Stomach (tissue), 4 donors: ENCODE data around the gene GPR158.

Source experiments
- CTCF ChIP-seq, 7 experiments: fragments of 450-650 bp in 4 of 7; fragments of 200-600 bp in 3 of 7; sonication (generic) in 3 of 7; IDR thresholded peaks; one replicate each; pipeline ENCODE4 v1.5.1; 2016 to 2019; ENCODE audit warnings: antibody characterized with exemption in 7 of 7, control low read depth in 2 of 7, mild to moderate bottlenecking in 1 of 7
- EP300 ChIP-seq: sonication (generic); formaldehyde crosslinking; IDR thresholded peaks from one replicate; pipeline ENCODE4 v1.6.1; 2017; ENCODE audit warnings: antibody characterized with exemption
- POLR2A ChIP-seq, 4 donors: fragments of 450-650 bp; IDR thresholded peaks; one replicate each; pipeline ENCODE4 v1.6.1; 2016; ENCODE audit warnings: antibody characterized with exemption in 4 of 4, control low read depth in 2 of 4, mild to moderate bottlenecking in 1 of 4, moderate library complexity in 1 of 4
- POLR2AphosphoS5 ChIP-seq, 3 donors: sonication (generic); formaldehyde crosslinking; IDR thresholded peaks; one replicate each; pipeline ENCODE4 v1.6.1; 2016; ENCODE audit warnings: antibody characterized with exemption in 3 of 3

GRCh38 chr10:25501912-25502311 lies 327.1 kb downstream of the GPR158 start:
- TF ChIP-seq EP300, result no peak
- no peak for TF ChIP-seq POLR2AphosphoS5 (IDR thresholded peaks at IDR 0.05)
- TF ChIP-seq CTCF (IDR thresholded peaks at IDR 0.05), result no peak
- TF ChIP-seq POLR2A (IDR thresholded peaks at IDR 0.05), result no peak
